OCI-LY1 (cell line): Measurements from ENCODE around the gene PABPC3.

Source experiments
- H2AFZ ChIP-seq: fragments of 200-600 bp; sonication (generic), shearing (Covaris generic); 2 replicates; pipeline ENCODE4 v1.6.0; 2014; ENCODE audit warnings: antibody characterized with exemption, mild to moderate bottlenecking, low read length
- H3F3A ChIP-seq: fragments of 200-600 bp; sonication (generic), shearing (Covaris generic); 2 replicates; pipeline ENCODE4 v1.6.0; 2014; ENCODE audit warnings: mild to moderate bottlenecking, antibody characterized with exemption, low read length, moderate library complexity; ENCODE audit not compliant: insufficient read depth
- H3K27ac ChIP-seq: fragments of 200-600 bp; sonication (generic); 2 replicates; pipeline ENCODE4 v1.5.1; 2014; ENCODE audit warnings: low read length, mixed run types, mild to moderate bottlenecking, low read depth; ENCODE audit not compliant: poor library complexity, severe bottlenecking
- H3K27me3 ChIP-seq: fragments of 200-600 bp; sonication (generic); 2 replicates; pipeline ENCODE4 v1.6.0; 2014; ENCODE audit warnings: antibody characterized with exemption, mild to moderate bottlenecking, low read length, moderate library complexity; ENCODE audit not compliant: insufficient read depth
- H3K36me3 ChIP-seq: fragments of 200-600 bp; sonication (generic); 2 replicates; pipeline ENCODE4 v1.6.1; 2014; ENCODE audit warnings: mild to moderate bottlenecking, antibody characterized with exemption, low read length, moderate library complexity, mixed read lengths; ENCODE audit not compliant: insufficient read depth
- H3K4me1 ChIP-seq: fragments of 200-600 bp; sonication (generic); 2 replicates; pipeline ENCODE4 v1.5.1; 2014; ENCODE audit warnings: mild to moderate bottlenecking, low read length, moderate library complexity; ENCODE audit not compliant: insufficient read depth, severe bottlenecking
- H3K4me2 ChIP-seq: fragments of 200-600 bp; sonication (generic), shearing (Covaris generic); 2 replicates; pipeline ENCODE4 v1.6.1; 2014; ENCODE audit warnings: low read length
- H3K4me3 ChIP-seq: fragments of 200-600 bp; sonication (generic); 2 replicates; pipeline ENCODE4 v1.5.1; 2014; ENCODE audit warnings: low read length, low read depth, mild to moderate bottlenecking, mixed read lengths; ENCODE audit not compliant: poor library complexity, severe bottlenecking
- H3K79me2 ChIP-seq: fragments of 200-600 bp; shearing (Covaris generic); 2 replicates; pipeline ENCODE4 v1.6.1; 2016; ENCODE audit warnings: mixed run types, low read length, mixed read lengths; ENCODE audit not compliant: insufficient read depth
- H3K9ac ChIP-seq: fragments of 200-600 bp; sonication (generic), shearing (Covaris generic); 2 replicates; pipeline ENCODE4 v1.6.1; 2014; ENCODE audit warnings: mild to moderate bottlenecking, low read length, mixed read lengths
- H3K9me2 ChIP-seq: fragments of 200-600 bp; sonication (generic), shearing (Covaris generic); 2 replicates; pipeline ENCODE4 v1.6.1; 2014; ENCODE audit warnings: low read depth, mild to moderate bottlenecking, low read length, mixed read lengths
- H3K9me3 ChIP-seq: fragments of 200-600 bp; shearing (Covaris generic); 2 replicates; pipeline ENCODE4 v1.6.1; 2014; ENCODE audit warnings: low read length, mixed read lengths
- H4K20me1 ChIP-seq: fragments of 200-600 bp; sonication (generic), shearing (Covaris generic); 2 replicates; pipeline ENCODE4 v1.6.0; 2016; ENCODE audit warnings: mild to moderate bottlenecking, low read length; ENCODE audit not compliant: insufficient read depth
- EZH2 ChIP-seq: fragments of 200-600 bp; sonication (generic), shearing (Covaris generic); IDR thresholded peaks from 2 replicates; pipeline ENCODE4 v1.8.0; 2017; ENCODE audit warnings: borderline replicate concordance, mixed run types, mild to moderate bottlenecking, antibody characterized with exemption, low read length, moderate library complexity, mixed read lengths
- TF ChIP-seq, protein P1 (sequence below): fragments of 200-600 bp; sonication (generic), shearing (Covaris generic); IDR thresholded peaks from 2 replicates; pipeline ENCODE4 v1.5.1; 2017; ENCODE audit warnings: mild to moderate bottlenecking, antibody characterized with exemption, low read length, moderate library complexity, mixed read lengths

PABPC3 gene

DNA sequence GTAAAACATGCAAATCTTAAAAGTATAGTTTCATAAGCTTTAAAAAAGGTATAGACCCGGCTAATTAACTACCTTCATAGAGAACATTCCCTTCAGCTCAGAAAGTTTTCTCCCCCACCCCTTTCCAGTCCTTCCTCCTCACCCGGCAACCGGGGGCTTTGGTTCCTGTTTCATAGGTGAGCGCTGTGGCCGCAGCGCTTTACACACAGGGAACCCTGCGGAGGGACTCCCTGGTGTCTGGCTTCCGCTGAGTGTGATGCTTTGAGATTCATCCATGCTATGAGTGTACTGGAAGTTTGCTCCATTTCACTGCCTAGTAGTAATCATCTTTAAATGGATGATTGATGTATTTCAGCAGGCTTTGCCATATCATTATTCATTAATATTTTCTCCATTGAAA is 26.0 kb upstream of the PABPC3 start:
- H3K79me2 ChIP-seq, result no peaks in the 10 kb centered on the region
- H3K4me2 ChIP-seq, result no peak overlapping the region
- no peaks in the 10 kb centered on the region for H3K4me1 ChIP-seq
- no peak for TF ChIP-seq EZH2
- TF ChIP-seq, protein P1, sequence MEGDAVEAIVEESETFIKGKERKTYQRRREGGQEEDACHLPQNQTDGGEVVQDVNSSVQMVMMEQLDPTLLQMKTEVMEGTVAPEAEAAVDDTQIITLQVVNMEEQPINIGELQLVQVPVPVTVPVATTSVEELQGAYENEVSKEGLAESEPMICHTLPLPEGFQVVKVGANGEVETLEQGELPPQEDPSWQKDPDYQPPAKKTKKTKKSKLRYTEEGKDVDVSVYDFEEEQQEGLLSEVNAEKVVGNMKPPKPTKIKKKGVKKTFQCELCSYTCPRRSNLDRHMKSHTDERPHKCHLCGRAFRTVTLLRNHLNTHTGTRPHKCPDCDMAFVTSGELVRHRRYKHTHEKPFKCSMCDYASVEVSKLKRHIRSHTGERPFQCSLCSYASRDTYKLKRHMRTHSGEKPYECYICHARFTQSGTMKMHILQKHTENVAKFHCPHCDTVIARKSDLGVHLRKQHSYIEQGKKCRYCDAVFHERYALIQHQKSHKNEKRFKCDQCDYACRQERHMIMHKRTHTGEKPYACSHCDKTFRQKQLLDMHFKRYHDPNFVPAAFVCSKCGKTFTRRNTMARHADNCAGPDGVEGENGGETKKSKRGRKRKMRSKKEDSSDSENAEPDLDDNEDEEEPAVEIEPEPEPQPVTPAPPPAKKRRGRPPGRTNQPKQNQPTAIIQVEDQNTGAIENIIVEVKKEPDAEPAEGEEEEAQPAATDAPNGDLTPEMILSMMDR, result no peak
- no peaks in the 10 kb centered on the region for H3F3A ChIP-seq
- H3K27ac ChIP-seq, result no peak overlapping the region
- peaks cover 4% of the 10 kb centered on the region; the same call in 1 of the 2 replicates for H3K27me3 ChIP-seq
- no peaks in the 10 kb centered on the region for H3K36me3 ChIP-seq
- H3K9me3 ChIP-seq, result no peaks in the 10 kb centered on the region
- no peaks in the 10 kb centered on the region for H4K20me1 ChIP-seq
- no peak overlapping the region for H3K9ac ChIP-seq
- no peak overlapping the region for H3K4me3 ChIP-seq
- no peak overlapping the region for H2AFZ ChIP-seq
- no peaks in the 10 kb centered on the region for H3K9me2 ChIP-seq

DNA sequence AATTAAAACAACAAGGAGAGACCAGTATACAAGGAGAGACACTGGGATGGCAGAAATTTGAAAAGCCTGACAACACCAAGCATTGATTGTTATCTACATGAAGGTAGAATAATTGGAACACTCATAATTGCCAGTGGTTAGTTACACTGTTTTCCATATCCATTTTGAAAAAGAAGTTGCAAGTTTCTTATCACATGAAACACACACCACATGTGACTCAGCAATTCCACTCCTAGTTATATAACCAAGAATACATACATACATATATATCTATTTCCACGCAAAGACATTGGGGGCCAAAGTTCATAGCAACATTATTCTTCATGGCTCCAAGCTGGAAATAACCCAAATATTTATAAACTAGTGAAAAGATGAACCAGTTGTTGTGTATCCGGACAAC is 15.2 kb upstream of the PABPC3 start:
- H3K9ac ChIP-seq, result no peak overlapping the region
- no peak overlapping the region for H3K4me3 ChIP-seq
- no peak for TF ChIP-seq EZH2
- TF ChIP-seq, protein P1, result no peak
- no peaks in the 10 kb centered on the region for H3K4me1 ChIP-seq
- H4K20me1 ChIP-seq, result no peaks in the 10 kb centered on the region
- H2AFZ ChIP-seq, result no peak overlapping the region
- H3K36me3 ChIP-seq, result no peaks in the 10 kb centered on the region
- H3K79me2 ChIP-seq, result no peaks in the 10 kb centered on the region
- no peaks in the 10 kb centered on the region for H3K9me3 ChIP-seq
- no peaks in the 10 kb centered on the region for H3K27me3 ChIP-seq
- H3F3A ChIP-seq, result no peaks in the 10 kb centered on the region
- no peak overlapping the region for H3K4me2 ChIP-seq
- no peak overlapping the region for H3K27ac ChIP-seq
- no peaks in the 10 kb centered on the region for H3K9me2 ChIP-seq

DNA sequence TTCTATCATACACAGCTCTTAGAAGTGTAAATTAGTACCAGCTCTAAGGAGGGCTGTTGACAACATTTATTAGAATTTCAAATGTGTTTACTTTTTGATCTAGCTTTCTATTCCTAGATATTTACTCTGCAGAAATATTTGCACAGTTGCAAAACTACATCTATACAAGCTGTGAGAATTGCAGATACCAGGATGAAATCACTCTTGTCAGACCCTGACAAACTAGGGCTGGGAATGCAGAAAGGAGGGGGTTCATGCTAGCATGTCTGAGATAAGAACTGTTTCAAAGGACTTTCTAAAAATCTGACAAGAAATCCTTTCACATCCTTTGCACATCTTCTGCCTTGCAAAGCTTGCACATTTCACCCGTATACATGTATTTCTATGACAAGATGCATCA is 11.8 kb upstream of the PABPC3 start:
- Histone ChIP-seq H3K4me1 (no peaks in the 10 kb centered on the region), H3K4me2 (no peak overlapping the region), H3K79me2 (no peaks in the 10 kb centered on the region), H3K4me3 (no peak overlapping the region), H2AFZ (no peak overlapping the region), H3K27ac (no peak overlapping the region), H4K20me1 (no peaks in the 10 kb centered on the region), H3K36me3 (no peaks in the 10 kb centered on the region), H3F3A (no peaks in the 10 kb centered on the region), H3K27me3 (no peaks in the 10 kb centered on the region), H3K9me3 (no peaks in the 10 kb centered on the region), H3K9me2 (no peaks in the 10 kb centered on the region), H3K9ac (no peak overlapping the region)
- TF ChIP-seq EZH2, result no peak
- TF ChIP-seq, protein P1, result no peak
